GM19025 (cell line): ENCODE results near the gene C18orf32.
A peak's percentile ranks its signal among the peaks of the same experiment; 100 is the strongest.
"Not testable (repeated sequence)": the region's sequence is repeated elsewhere in the genome, so short reads cannot be mapped to it uniquely, and the experiment has no call there.

Source experiments
- ATAC-seq: cut with Tn5 transposase; IDR thresholded peaks from one replicate; pipeline ENCODE4 v1.9.1; 2021; ENCODE audit warnings: mild to moderate bottlenecking, low read depth, moderate library complexity; ENCODE audit not compliant: unreplicated experiment

The C18orf32 gene

DNA sequence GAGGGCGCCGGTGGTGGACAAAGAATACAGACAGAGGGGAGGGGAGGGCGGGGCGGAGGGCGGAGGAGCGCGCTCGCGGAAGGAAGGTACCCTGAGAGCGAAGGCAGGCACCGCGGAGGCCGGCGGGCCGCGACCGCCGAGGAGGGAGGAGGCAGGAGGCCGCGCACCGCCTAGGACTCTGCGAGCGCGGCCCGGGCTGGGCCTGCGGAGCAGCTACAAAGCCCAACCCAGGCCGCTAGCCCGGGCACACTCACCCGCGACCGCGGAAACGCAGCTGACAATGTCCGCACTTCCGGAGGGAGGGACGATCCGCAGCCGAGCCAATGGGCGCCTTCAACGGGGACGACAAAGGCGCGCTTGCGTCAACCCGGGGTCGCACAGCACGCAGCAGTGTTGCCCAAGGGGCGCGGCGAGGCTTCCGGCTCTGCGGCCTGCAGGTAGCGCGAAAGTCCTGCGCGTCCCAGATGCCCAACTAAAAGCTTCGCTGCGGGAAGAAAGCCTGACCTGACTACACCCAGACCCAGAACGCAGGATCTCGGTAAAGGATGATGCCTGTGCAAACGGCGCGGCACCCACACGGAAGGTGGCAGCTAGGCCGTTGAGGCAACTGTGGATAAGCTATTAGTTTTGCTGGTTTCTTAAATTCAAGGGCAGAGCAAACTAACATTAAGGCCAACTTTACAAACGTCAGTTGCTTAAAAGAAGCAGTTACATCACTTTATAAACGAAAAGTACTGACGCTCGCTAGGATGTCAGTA lies at the start of gene C18orf32:
Gene C18orf32, minus strand, starts transcription at position 282 of the 758 bp plus-strand sequence. CDS start 3,486 bp downstream, outside the sequence.
- ATAC-seq: peak; percentile 96

DNA sequence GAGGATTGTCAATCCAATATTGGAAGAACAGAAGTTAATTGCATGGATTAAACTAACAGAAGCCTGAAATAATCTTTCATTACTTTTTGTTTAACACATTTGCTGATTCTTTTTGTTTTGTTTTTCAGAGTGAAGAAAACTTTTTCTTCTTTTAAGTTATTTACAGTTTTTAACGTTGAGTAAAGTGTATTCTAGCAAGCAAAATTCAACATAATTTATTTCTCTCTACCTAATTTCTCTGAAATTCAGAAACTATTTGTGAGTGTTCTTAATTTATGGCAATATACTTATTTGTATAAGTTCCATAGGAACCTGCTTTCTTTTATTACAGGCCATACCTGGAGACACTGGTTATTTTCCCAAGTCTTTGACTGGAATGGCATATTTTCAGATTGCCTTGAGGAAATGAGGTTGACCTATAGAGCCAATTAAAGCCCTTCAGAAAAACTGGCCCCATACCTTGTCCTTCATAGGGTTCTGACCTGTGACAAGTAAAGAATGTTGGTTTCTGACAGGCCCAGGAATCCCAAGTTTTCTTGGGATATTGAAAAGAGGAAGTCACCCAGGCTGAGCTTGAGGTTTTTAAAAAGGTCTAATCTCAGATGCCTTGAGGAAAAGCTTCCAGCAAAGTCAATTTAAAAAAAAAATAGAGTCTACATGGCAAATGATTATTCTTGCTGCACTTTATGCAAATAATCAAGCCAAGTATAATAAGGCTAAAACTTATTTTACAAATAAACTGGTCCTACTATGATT lies 48.0 kb upstream of the C18orf32 start:
- no peak for ATAC-seq

- ATAC-seq: no peak
Measured at GRCh38 chr18:49531678-49532153, 44.7 kb upstream of the C18orf32 start.

- no peak for ATAC-seq
Measured at GRCh38 chr18:49529596-49529995, 42.6 kb upstream of the C18orf32 start.

GRCh38 chr18:49527631-49528327 lies 40.7 kb upstream of the C18orf32 start:
- no peak for ATAC-seq

GRCh38 chr18:49525981-49526380 lies 38.9 kb upstream of the C18orf32 start:
- no peak for ATAC-seq

- ATAC-seq: no peak
Measured at GRCh38 chr18:49524951-49525350, 37.9 kb upstream of the C18orf32 start.

DNA sequence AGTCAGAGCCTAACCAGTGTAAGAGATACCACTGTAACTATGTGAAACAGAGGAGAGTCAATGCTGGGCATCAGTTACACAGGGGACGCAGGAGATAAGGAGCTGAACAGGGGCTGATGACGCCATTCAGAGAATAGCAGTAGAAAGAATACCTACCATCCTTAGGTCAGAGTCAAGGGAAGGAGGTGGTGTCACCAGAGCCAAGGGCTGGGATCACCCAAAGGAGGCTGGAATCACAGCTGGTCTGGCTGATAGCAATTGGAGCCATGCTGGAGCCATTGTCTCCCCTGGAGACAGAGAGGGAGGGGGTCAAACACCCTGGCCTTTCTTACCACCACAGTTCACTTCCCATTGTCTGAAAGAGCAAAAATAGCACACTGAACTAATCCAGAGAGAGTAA lies 37.3 kb upstream of the C18orf32 start:
- ATAC-seq: no peak

DNA sequence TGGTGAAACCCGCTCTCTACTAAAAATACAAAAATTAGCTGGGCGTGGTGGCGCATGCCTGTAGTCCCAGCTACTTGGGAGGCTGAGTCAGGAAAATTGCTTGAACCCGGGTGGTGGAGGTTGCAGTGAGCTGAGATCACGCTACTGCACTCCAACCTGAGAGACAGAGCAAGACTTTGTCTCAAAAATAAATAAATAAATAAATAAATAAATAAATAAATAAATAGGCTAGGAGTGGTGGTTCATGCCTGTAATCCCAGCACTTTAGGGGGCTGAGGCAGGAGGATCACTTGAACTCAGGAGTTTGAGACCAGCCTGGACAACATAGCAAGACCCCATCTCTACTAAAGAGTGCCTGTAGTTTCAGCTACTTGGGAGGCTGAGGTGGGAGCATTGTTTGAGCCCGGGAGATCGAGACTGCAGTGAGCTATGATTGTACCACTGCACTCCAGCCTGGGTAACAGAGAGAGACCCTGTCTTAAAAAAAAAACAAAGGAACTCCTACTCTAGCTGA lies 36.6 kb upstream of the C18orf32 start:
- not testable (repeated sequence) for ATAC-seq

GRCh38 chr18:49521216-49521835 lies 34.3 kb upstream of the C18orf32 start:
- ATAC-seq: no peak

DNA sequence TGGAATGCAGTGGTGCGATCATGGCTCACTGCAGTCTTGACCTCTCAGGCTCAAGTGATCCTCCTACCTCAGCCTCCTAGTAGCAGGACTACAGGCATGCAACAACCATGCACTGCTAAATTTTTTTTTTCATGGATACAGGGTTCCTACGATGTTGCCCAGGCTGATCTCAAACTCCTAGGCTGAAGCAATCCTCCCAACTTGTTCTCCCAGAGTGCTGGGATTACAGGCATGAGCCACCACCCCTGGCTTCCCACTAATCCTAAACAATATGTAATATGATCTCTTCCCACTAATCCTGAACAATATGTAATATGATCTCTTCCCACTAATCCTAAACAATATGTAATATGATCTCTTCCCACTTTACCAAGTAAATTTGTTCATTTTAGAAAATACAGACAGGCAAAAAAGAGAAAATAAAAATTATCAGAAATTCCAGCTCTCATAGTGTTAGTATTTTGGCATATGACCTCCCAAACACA lies 33.7 kb upstream of the C18orf32 start:
- no peak for ATAC-seq

- ATAC-seq: no peak
Measured at GRCh38 chr18:49519101-49519971, 32.3 kb upstream of the C18orf32 start.

GRCh38 chr18:49517483-49517882 lies 30.4 kb upstream of the C18orf32 start:
- no peak for ATAC-seq

GRCh38 chr18:49515516-49515915 lies 28.5 kb upstream of the C18orf32 start:
- no peak for ATAC-seq

DNA sequence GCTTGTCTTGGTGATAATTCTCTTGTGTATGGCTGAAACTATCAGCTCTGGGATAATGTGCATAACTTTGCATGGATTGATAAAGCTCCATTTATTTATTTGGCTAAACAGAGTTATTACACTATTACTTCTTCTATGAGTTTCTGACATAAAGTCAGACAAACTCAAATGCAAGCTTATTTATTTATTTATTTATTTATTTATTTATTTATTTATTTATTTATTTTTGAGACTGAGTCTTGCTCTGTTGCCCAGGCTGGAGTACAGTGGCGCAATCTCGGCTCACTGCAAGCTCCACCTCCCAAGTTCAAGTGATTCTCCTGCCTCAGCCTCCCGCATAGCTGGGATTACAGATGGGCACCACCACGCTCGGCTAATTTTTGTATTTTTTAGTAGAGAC lies 28.0 kb upstream of the C18orf32 start:
- not testable (repeated sequence) for ATAC-seq

- no peak for ATAC-seq
Measured at GRCh38 chr18:49514577-49514976, 27.5 kb upstream of the C18orf32 start.

- ATAC-seq: not testable (repeated sequence)
Measured at GRCh38 chr18:49512876-49513275, 25.8 kb upstream of the C18orf32 start.

GRCh38 chr18:49510393-49511115 lies 23.5 kb upstream of the C18orf32 start:
- ATAC-seq: no peak

DNA sequence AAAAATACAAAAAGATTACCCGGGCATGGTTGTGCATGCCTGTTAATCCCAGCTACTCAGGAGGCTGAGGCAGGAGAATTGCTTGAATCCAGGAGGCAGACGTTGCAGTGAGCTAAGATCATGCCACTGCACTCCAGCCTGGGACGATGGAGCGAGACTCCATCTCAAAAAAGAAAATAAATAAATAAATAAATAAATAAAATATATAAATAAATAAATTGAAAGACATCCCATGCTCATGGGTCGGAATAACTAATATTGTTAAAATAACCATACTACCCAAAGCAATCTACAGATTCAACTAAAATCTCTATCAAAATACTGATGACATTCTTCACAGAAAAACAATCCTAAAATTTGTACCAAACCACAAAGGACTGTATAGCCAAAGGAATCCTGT lies 19.4 kb upstream of the C18orf32 start:
- ATAC-seq: not testable (repeated sequence)
